Neural cell (in vitro differentiated cells): Measurements from ENCODE around the gene PPCDC. TPM values are rescaled to one million over a fixed set of nuclear protein-coding genes. Genes with fewer than 3 reads are reported as not detected.

Source experiments
- H2AFZ ChIP-seq: fragments of 200-600, 300-800 bp; sonication (generic), shearing (Covaris generic); 2 replicates; pipeline ENCODE4 v1.6.0; 2014; ENCODE audit warnings: low read depth, mild to moderate bottlenecking, antibody characterized with exemption, low read length, moderate library complexity
- H3F3A ChIP-seq: fragments of 200-600 bp; shearing (Covaris generic); 2 replicates; pipeline ENCODE4 v1.6.1; 2016; ENCODE audit warnings: mild to moderate bottlenecking, moderate library complexity, mixed read lengths, antibody characterized with exemption, low read length; ENCODE audit not compliant: insufficient read depth, poor library complexity, severe bottlenecking
- H3K27ac ChIP-seq: fragments of 200-600, 300-800 bp; sonication (generic), shearing (Covaris generic); 2 replicates; pipeline ENCODE4 v1.5.1; 2014; ENCODE audit warnings: mild to moderate bottlenecking, low read length, moderate library complexity
- H3K27me3 ChIP-seq: fragments of 300-800, 200-600 bp; sonication (generic), shearing (Covaris generic); 2 replicates; pipeline ENCODE4 v1.6.0; 2014; ENCODE audit warnings: mild to moderate bottlenecking, low read depth, low read length, moderate library complexity; ENCODE audit not compliant: insufficient read depth
- H3K36me3 ChIP-seq: fragments of 300-800, 200-600 bp; sonication (generic), shearing (Covaris generic); 2 replicates; pipeline ENCODE4 v1.5.1; 2014; ENCODE audit warnings: mild to moderate bottlenecking, antibody characterized with exemption, low read length, moderate library complexity; ENCODE audit not compliant: insufficient read depth
- H3K4me2 ChIP-seq: fragments of 300-800, 200-600 bp; sonication (generic), shearing (Covaris generic); 2 replicates; pipeline ENCODE4 v1.6.0; 2014; ENCODE audit warnings: mild to moderate bottlenecking, low read length
- H3K4me3 ChIP-seq: fragments of 300-800, 200-600 bp; sonication (generic), shearing (Covaris generic); 2 replicates; pipeline ENCODE4 v1.5.1; 2014; ENCODE audit warnings: mild to moderate bottlenecking, low read length, moderate library complexity
- H3K79me2 ChIP-seq: fragments of 200-600 bp; shearing (Covaris generic); replicated peaks from 2 replicates; pipeline ENCODE4 v1.6.0; 2014; ENCODE audit warnings: mild to moderate bottlenecking, low read length, moderate library complexity; ENCODE audit not compliant: insufficient read depth
- H3K9ac ChIP-seq: fragments of 300-800, 200-600 bp; sonication (generic), shearing (Covaris generic); 2 replicates; pipeline ENCODE4 v1.6.1; 2016; ENCODE audit warnings: mild to moderate bottlenecking, low read length, mixed read lengths
- H3K9me2 ChIP-seq: fragments of 200-600 bp; shearing (Covaris generic); 2 replicates; pipeline ENCODE4 v1.6.1; 2016; ENCODE audit warnings: mild to moderate bottlenecking, low read length, mixed read lengths; ENCODE audit not compliant: insufficient read depth
- H3K9me3 ChIP-seq: fragments of 200-600, 300-800 bp; sonication (generic), shearing (Covaris generic); 2 replicates; pipeline ENCODE4 v1.6.1; 2016; ENCODE audit warnings: mild to moderate bottlenecking, mixed run types, low read length, moderate library complexity, mixed read lengths
- H4K20me1 ChIP-seq: fragments of 200-600 bp; shearing (Covaris generic); 2 replicates; pipeline ENCODE4 v1.6.1; 2016; ENCODE audit warnings: mild to moderate bottlenecking, mixed run types; ENCODE audit not compliant: insufficient read depth
- CTCF ChIP-seq: fragments of 450-650 bp; IDR thresholded peaks from 2 replicates; pipeline ENCODE4 v1.5.1; 2014; ENCODE audit warnings: antibody characterized with exemption, mild to moderate bottlenecking, moderate library complexity; ENCODE audit not compliant: poor library complexity, severe bottlenecking
- EP300 ChIP-seq: fragments of 450-650 bp; conservative IDR thresholded peaks from 2 replicates; pipeline ENCODE4 v1.6.1; 2014; ENCODE audit warnings: antibody characterized with exemption, mild to moderate bottlenecking, moderate library complexity; ENCODE audit not compliant: poor library complexity, severe bottlenecking
- EZH2 ChIP-seq: fragments of 200-600, 300-800 bp; shearing (Covaris generic), sonication (generic); IDR thresholded peaks from 2 replicates; pipeline ENCODE4 v1.6.1; 2014; ENCODE audit warnings: antibody characterized with exemption, low read length, borderline replicate concordance, mild to moderate bottlenecking; ENCODE audit not compliant: insufficient read depth, poor library complexity, severe bottlenecking
- MXI1 ChIP-seq: fragments of 450-650 bp; conservative IDR thresholded peaks from 2 replicates; pipeline ENCODE4 v1.6.1; 2014; ENCODE audit warnings: antibody characterized with exemption, mild to moderate bottlenecking; ENCODE audit not compliant: poor library complexity, severe bottlenecking
- POLR2AphosphoS5 ChIP-seq: IDR thresholded peaks from 2 replicates; pipeline ENCODE4 v1.6.1; 2012
- RAD21 ChIP-seq: fragments of 450-650 bp; conservative IDR thresholded peaks from 2 replicates; pipeline ENCODE4 v1.6.1; 2014; ENCODE audit warnings: antibody characterized with exemption, mild to moderate bottlenecking, moderate library complexity
- REST ChIP-seq: IDR thresholded peaks from 2 replicates; pipeline ENCODE4 v1.6.1; 2012; ENCODE audit warnings: borderline replicate concordance
- SMC3 ChIP-seq: fragments of 450-650 bp; conservative IDR thresholded peaks from 2 replicates; pipeline ENCODE4 v1.6.1; 2014; ENCODE audit warnings: antibody characterized with exemption, mild to moderate bottlenecking, moderate library complexity; ENCODE audit not compliant: poor library complexity
- TAF1 ChIP-seq: IDR thresholded peaks from 2 replicates; pipeline ENCODE4 v1.6.1; 2012; ENCODE audit warnings: low read depth
- polyA plus RNA-seq: library from polyadenylated mRNA; depleted of rRNA; stranded (reverse); fragments of >200 nt; gene quantifications from 2 replicates; pipeline ENCODE4 v1.2.3, GENCODE V29; 2014

PPCDC gene
- polyA plus RNA-seq, 1 donor from 2014 or later: 13.6 TPM

DNA sequence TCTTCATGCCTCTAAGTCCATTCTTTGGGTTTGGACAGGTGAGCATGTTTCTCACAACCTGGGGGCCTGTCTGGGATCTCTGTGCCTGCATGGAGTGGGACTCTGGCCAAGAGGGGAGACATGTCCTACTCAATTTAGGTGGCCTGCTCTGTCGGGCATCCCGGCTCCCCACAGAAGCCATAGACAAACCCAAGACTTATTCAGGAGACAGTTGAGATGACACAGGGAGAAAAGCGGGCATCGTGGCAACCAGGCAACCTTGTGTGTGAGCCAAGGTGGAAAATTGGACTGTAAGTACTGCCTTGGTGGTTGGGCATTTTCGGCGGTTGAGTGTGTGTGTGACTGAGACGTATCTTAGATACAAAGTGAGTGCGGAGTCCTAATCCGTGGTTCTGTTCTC lies 40.5 kb downstream of the PPCDC start:
- Histone ChIP-seq H3K4me3 (no peak overlapping the region), H3K79me2 (no peaks in the 10 kb centered on the region), H3K27ac (no peak overlapping the region), H3K27me3 (no peaks in the 10 kb centered on the region), H3K9ac (no peak overlapping the region), H4K20me1 (no peaks in the 10 kb centered on the region), H2AFZ (no peak overlapping the region), H3K9me3 (no peaks in the 10 kb centered on the region), H3F3A (no peaks in the 10 kb centered on the region), H3K36me3 (no peaks in the 10 kb centered on the region), H3K9me2 (no peaks in the 10 kb centered on the region), H3K4me2 (no peak overlapping the region)
- TF ChIP-seq REST (no peak), MXI1 (no peak), SMC3 (no peak)

- H3K4me2 ChIP-seq: no peak overlapping the region
- H2AFZ ChIP-seq: no peak overlapping the region
- no peaks in the 10 kb centered on the region for H4K20me1 ChIP-seq
- no peak overlapping the region for H3K27ac ChIP-seq
- no peaks in the 10 kb centered on the region for H3K36me3 ChIP-seq
- no peak overlapping the region for H3K9ac ChIP-seq
- no peaks in the 10 kb centered on the region for H3K27me3 ChIP-seq
- H3K79me2 ChIP-seq: no peaks in the 10 kb centered on the region
- TF ChIP-seq SMC3 (no peak), EZH2 (no peak), MXI1 (no peak), TAF1 (no peak), EP300 (no peak), RAD21 (no peak), CTCF (no peak), POLR2AphosphoS5 (no peak), REST (no peak)
- no peak overlapping the region for H3K4me3 ChIP-seq
- no peaks in the 10 kb centered on the region for H3K9me2 ChIP-seq
- no peaks in the 10 kb centered on the region for H3K9me3 ChIP-seq
- no peaks in the 10 kb centered on the region for H3F3A ChIP-seq
Observed at GRCh38 chr15:75064846-75065245, 41.5 kb downstream of the PPCDC start.
